ENCODE results near the gene DDX51.

DNA sequence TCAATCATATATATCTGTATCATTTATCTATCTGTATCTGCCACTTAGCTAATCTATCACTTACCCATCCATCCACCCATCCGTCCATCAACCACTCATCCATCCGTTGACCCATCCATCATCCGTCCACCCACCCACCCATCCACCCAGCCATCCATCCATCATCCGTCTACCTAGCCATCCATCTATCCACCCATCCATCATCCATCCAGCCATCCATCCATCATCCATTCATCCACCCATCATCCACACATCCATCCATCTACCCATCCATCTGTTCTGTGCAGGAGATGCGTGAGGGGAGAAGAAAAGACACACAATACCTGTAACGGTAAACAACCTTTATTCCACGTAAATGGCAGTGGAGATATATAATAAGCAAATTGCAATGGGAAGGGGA, 20.3 kb upstream of the DDX51 start:
- no peak for TF ChIP-seq ZNF8 (CRISPR knock-in tag; IDR thresholded peaks at IDR 0.05)
- TF ChIP-seq SNAI2 (CRISPR knock-in tag; IDR thresholded peaks at IDR 0.05) = no peak
- no peak for TF ChIP-seq ZFP3 (CRISPR knock-in tag; IDR thresholded peaks at IDR 0.05)

Measured in SK-N-SH treated with all-trans-retinoic acid at 6 μM for 48 hours (cell line).